ENCODE results near the gene ZMYND12. TPM values are rescaled to one million over a fixed set of nuclear protein-coding genes. Genes with fewer than 3 reads are reported as not detected.

Gene ZMYND12
- polyA plus RNA-seq, 1 donor from 2014 or later = 0.21 TPM

- H3K4me3 ChIP-seq (ENCODE audit: low read length) = no peak overlapping the region
- H3K36me3 ChIP-seq (ENCODE audit: insufficient read depth, low read length) = no peaks in the 10 kb centered on the region
- H3K4me2 ChIP-seq (ENCODE audit: low read length) = no peak overlapping the region
- H3F3A ChIP-seq (ENCODE audit: insufficient read depth, low read length, poor library complexity, severe bottlenecking) = no peaks in the 10 kb centered on the region
- no peaks in the 10 kb centered on the region for H3K27me3 ChIP-seq (ENCODE audit: insufficient read depth, low read depth, low read length)
- H3K27ac ChIP-seq (ENCODE audit: low read length) = no peak overlapping the region
- no peaks in the 10 kb centered on the region for H3K9me2 ChIP-seq (ENCODE audit: insufficient read depth, low read length)
- H3K9ac ChIP-seq (ENCODE audit: low read length) = no peak overlapping the region
- H3K79me2 ChIP-seq (replicated peaks; ENCODE audit: insufficient read depth, low read length) = no peaks in the 10 kb centered on the region
- H2AFZ ChIP-seq (ENCODE audit: low read depth, low read length) = no peak overlapping the region
- TF ChIP-seq CTCF (IDR thresholded peaks at IDR 0.05; ENCODE audit: poor library complexity, severe bottlenecking) (no peak), EZH2 (IDR thresholded peaks at IDR 0.05; ENCODE audit: borderline replicate concordance, insufficient read depth, low read length, poor library complexity, severe bottlenecking) (no peak), REST (IDR thresholded peaks at IDR 0.05; ENCODE audit: borderline replicate concordance) (no peak), MXI1 (conservative IDR thresholded peaks at IDR 0.05; ENCODE audit: poor library complexity, severe bottlenecking) (no peak), RAD21 (conservative IDR thresholded peaks at IDR 0.05) (no peak), EP300 (conservative IDR thresholded peaks at IDR 0.05; ENCODE audit: poor library complexity, severe bottlenecking) (no peak)
- no peaks in the 10 kb centered on the region for H4K20me1 ChIP-seq (ENCODE audit: insufficient read depth)
- no peaks in the 10 kb centered on the region for H3K9me3 ChIP-seq (ENCODE audit: low read length)
These were observed 20.8 kb upstream of the ZMYND12 start for GRCh38 chr1:42476605-42477004.

GRCh38 chr1:42469727-42470126 is 13.9 kb upstream of the ZMYND12 start:
- no peak overlapping the region for H3K27ac ChIP-seq (ENCODE audit: low read length)
- no peak overlapping the region for H3K4me3 ChIP-seq (ENCODE audit: low read length)
- H3K36me3 ChIP-seq (ENCODE audit: insufficient read depth, low read length) = no peaks in the 10 kb centered on the region
- H3K9me2 ChIP-seq (ENCODE audit: insufficient read depth, low read length) = no peaks in the 10 kb centered on the region
- peaks cover 14% of the 10 kb centered on the region for H3K79me2 ChIP-seq (replicated peaks; ENCODE audit: insufficient read depth, low read length)
- TF ChIP-seq EZH2 (IDR thresholded peaks at IDR 0.05; ENCODE audit: borderline replicate concordance, insufficient read depth, low read length, poor library complexity, severe bottlenecking) = no peak
- no peaks in the 10 kb centered on the region for H4K20me1 ChIP-seq (ENCODE audit: insufficient read depth)
- H3K4me2 ChIP-seq (ENCODE audit: low read length) = no peak overlapping the region
- no peaks in the 10 kb centered on the region for H3K9me3 ChIP-seq (ENCODE audit: low read length)
- H2AFZ ChIP-seq (ENCODE audit: low read depth, low read length) = no peak overlapping the region
- no peaks in the 10 kb centered on the region for H3F3A ChIP-seq (ENCODE audit: insufficient read depth, low read length, poor library complexity, severe bottlenecking)
- H3K27me3 ChIP-seq (ENCODE audit: insufficient read depth, low read depth, low read length) = no peaks in the 10 kb centered on the region
- no peak overlapping the region for H3K9ac ChIP-seq (ENCODE audit: low read length)

DNA sequence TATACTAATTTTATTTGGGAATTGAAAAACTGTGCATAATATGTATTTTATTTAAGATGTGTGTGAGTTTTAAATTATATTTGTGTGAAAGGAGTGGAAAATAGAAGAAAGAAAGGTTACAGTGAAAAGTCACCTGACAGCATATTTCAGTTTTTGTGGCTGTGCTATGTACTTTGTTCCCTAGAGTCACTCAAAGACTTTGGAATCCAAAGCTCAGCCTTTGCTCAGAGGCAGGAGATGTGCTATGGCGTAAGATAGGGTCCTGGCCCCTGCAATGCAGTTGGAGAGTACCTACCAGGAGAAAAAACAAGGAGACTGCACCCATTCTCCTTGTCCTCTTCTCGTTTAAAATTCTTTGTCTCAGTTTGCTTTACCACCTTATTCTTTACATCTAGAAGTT is 10.2 kb upstream of the ZMYND12 start:
- H3K9me3 ChIP-seq (ENCODE audit: low read length) = no peaks in the 10 kb centered on the region
- H3K27ac ChIP-seq (ENCODE audit: low read length) = no peak overlapping the region
- no peaks in the 10 kb centered on the region for H3K36me3 ChIP-seq (ENCODE audit: insufficient read depth, low read length)
- H3F3A ChIP-seq (ENCODE audit: insufficient read depth, low read length, poor library complexity, severe bottlenecking) = no peaks in the 10 kb centered on the region
- H3K9ac ChIP-seq (ENCODE audit: low read length) = no peak overlapping the region
- no peaks in the 10 kb centered on the region for H4K20me1 ChIP-seq (ENCODE audit: insufficient read depth)
- H3K79me2 ChIP-seq (replicated peaks; ENCODE audit: insufficient read depth, low read length) = peaks cover 24% of the 10 kb centered on the region
- H3K4me3 ChIP-seq (ENCODE audit: low read length) = peak overlapping the region; percentile 85
- no peaks in the 10 kb centered on the region for H3K9me2 ChIP-seq (ENCODE audit: insufficient read depth, low read length)
- H3K27me3 ChIP-seq (ENCODE audit: insufficient read depth, low read depth, low read length) = no peaks in the 10 kb centered on the region
- TF ChIP-seq CTCF (IDR thresholded peaks at IDR 0.05; ENCODE audit: poor library complexity, severe bottlenecking) (no peak), RAD21 (conservative IDR thresholded peaks at IDR 0.05) (no peak), POLR2AphosphoS5 (IDR thresholded peaks at IDR 0.05) (no peak), EZH2 (IDR thresholded peaks at IDR 0.05; ENCODE audit: borderline replicate concordance, insufficient read depth, low read length, poor library complexity, severe bottlenecking) (no peak), REST (IDR thresholded peaks at IDR 0.05; ENCODE audit: borderline replicate concordance) (no peak), EP300 (conservative IDR thresholded peaks at IDR 0.05; ENCODE audit: poor library complexity, severe bottlenecking) (no peak), SMC3 (conservative IDR thresholded peaks at IDR 0.05; ENCODE audit: poor library complexity) (no peak), TAF1 (IDR thresholded peaks at IDR 0.05; ENCODE audit: low read depth) (no peak), MXI1 (conservative IDR thresholded peaks at IDR 0.05; ENCODE audit: poor library complexity, severe bottlenecking) (no peak)
- H2AFZ ChIP-seq (ENCODE audit: low read depth, low read length) = no peak overlapping the region
- no peak overlapping the region for H3K4me2 ChIP-seq (ENCODE audit: low read length)
